H1 (cell line): ENCODE measurements around the gene CCDC88C. TPM values are rescaled to one million over a fixed set of nuclear protein-coding genes. Genes with fewer than 3 reads are reported as not detected.

Source experiments
- CTCF ChIA-PET: fragments of 300-600 bp; sonication (Branson Sonifier 250); formaldehyde crosslinking; loops from one replicate; lab custom pipeline; 2021; ENCODE audit not compliant: partially characterized antibody; lab: Charles Lee
- POLR2A ChIA-PET: fragments of 300-600 bp; sonication (Branson Sonifier 250); formaldehyde crosslinking; loops from one replicate; lab custom pipeline; 2021; ENCODE audit warnings: inconsistent platforms; ENCODE audit not compliant: partially characterized antibody; lab: Charles Lee
- DNase-seq, 2 experiments: peaks; one replicate each; pipeline versions ENCODE4 v3.0.0 to v3.0.0-alpha.2; 2010 to 2022; ENCODE audit warnings: low spot score in 2 of 2, low read depth in 1 of 2, mixed read lengths in 1 of 2
- FAIRE-seq: peaks from 2 replicates; lab custom pipeline; 2011; peaks lifted over from hg19 to GRCh38; lab: Jason Lieb, UNC
- H2AFZ ChIP-seq: 2 replicates; pipeline ENCODE4 v1.8.1; 2012; ENCODE audit warnings: low read length, inconsistent platforms
- H2AK5ac ChIP-seq: 2 replicates; pipeline ENCODE4 v1.6.1; 2013; ENCODE audit warnings: low read depth, low read length
- H2BK120ac ChIP-seq: replicated peaks from 2 replicates; pipeline ENCODE3; 2013; ENCODE audit warnings: low read depth, low read length, inconsistent platforms
- H2BK12ac ChIP-seq: 2 replicates; pipeline ENCODE4 v1.6.1; 2013; ENCODE audit warnings: low read depth, low read length
- H2BK15ac ChIP-seq: 2 replicates; pipeline ENCODE4 v1.6.1; 2013; ENCODE audit warnings: low read length
- H2BK20ac ChIP-seq: 2 replicates; pipeline ENCODE4 v1.6.1; 2013; ENCODE audit warnings: low read length
- H2BK5ac ChIP-seq: 2 replicates; pipeline ENCODE4 v1.6.1; 2013; ENCODE audit warnings: low read depth, low read length
- H3K14ac ChIP-seq: 2 replicates; pipeline ENCODE4 v1.6.1; 2013; ENCODE audit warnings: inconsistent platforms; ENCODE audit not compliant: insufficient read length
- H3K18ac ChIP-seq: 2 replicates; pipeline ENCODE4 v1.6.1; 2013; ENCODE audit warnings: low read length; ENCODE audit errors: extremely low read depth
- H3K23ac ChIP-seq: 2 replicates; pipeline ENCODE4 v1.6.1; 2013; ENCODE audit warnings: inconsistent platforms; ENCODE audit not compliant: insufficient read length
- H3K23me2 ChIP-seq: 2 replicates; pipeline ENCODE4 v1.6.1; 2013; ENCODE audit warnings: low read depth, low read length
- H3K27ac ChIP-seq: 2 replicates; pipeline ENCODE4 v1.6.1; 2011; ENCODE audit warnings: low read depth, low read length, inconsistent platforms
- H3K27me3 ChIP-seq, 4 experiments: replicated peaks in 1 of 4; 1 replicate in 1 of 4; 2 replicates in 3 of 4; pipeline versions ENCODE4 v1.6.1 to v1.8.1; 2011 to 2013; ENCODE audit warnings: low read length in 3 of 4, mild to moderate bottlenecking in 3 of 4, inconsistent platforms in 2 of 4, mixed read lengths in 2 of 4, moderate library complexity in 1 of 4; ENCODE audit not compliant: control insufficient read depth in 3 of 4, insufficient read depth in 3 of 4; ENCODE audit errors: extremely low read depth in 1 of 4
- H3K36me3 ChIP-seq, 4 experiments: 2 replicates each; pipeline versions ENCODE4 v1.6.1 to v1.8.1; 2011 to 2013; ENCODE audit warnings: mild to moderate bottlenecking in 4 of 4, low read length in 3 of 4, moderate library complexity in 2 of 4, control low read depth in 1 of 4, inconsistent platforms in 1 of 4; ENCODE audit not compliant: insufficient read depth in 4 of 4, control insufficient read depth in 2 of 4
- H3K4ac ChIP-seq: replicated peaks from 2 replicates; pipeline ENCODE3; 2013; ENCODE audit warnings: low read length, low read depth, mixed read lengths, inconsistent platforms; ENCODE audit not compliant: insufficient read length
- H3K4me1 ChIP-seq, 4 experiments: replicated peaks in 1 of 4; 1 replicate in 1 of 4; 2 replicates in 3 of 4; pipeline versions ENCODE4 v1.6.1 to v1.8.1; 2011 to 2013; ENCODE audit warnings: low read length in 3 of 4, inconsistent platforms in 2 of 4, mixed read lengths in 1 of 4; ENCODE audit not compliant: insufficient read depth in 4 of 4, control insufficient read depth in 3 of 4
- H3K4me2 ChIP-seq, 2 experiments: 2 replicates each; pipeline versions ENCODE4 v1.6.1 to v1.8.1; 2011 to 2013; ENCODE audit warnings: low read depth in 2 of 2, low read length in 2 of 2, control low read depth in 1 of 2, inconsistent platforms in 1 of 2, mild to moderate bottlenecking in 1 of 2; ENCODE audit not compliant: insufficient read depth in 1 of 2
- H3K4me3 ChIP-seq, 4 experiments: fragments of 200-600, 300-600 bp in 1 of 4; sonication (generic), shearing (Covaris generic), sonication (Bioruptor Twin) in 1 of 4; 2 replicates each; pipeline versions ENCODE4 v1.5.1 to v1.8.1; 2011 to 2016; ENCODE audit warnings: low read length in 4 of 4, low read depth in 3 of 4, control low read depth in 2 of 4, inconsistent platforms in 2 of 4, mild to moderate bottlenecking in 2 of 4, mixed read lengths in 1 of 4, moderate library complexity in 1 of 4; ENCODE audit not compliant: insufficient read depth in 2 of 4; ENCODE audit errors: extremely low read depth in 1 of 4
- H3K56ac ChIP-seq: replicated peaks from 2 replicates; pipeline ENCODE3; 2013; ENCODE audit warnings: low read depth, mild to moderate bottlenecking, mixed read lengths, low read length, inconsistent platforms; ENCODE audit not compliant: insufficient read length
- H3K79me1 ChIP-seq: 2 replicates; pipeline ENCODE4 v1.6.1; 2013; ENCODE audit warnings: low read depth, low read length, control low read depth
- H3K79me2 ChIP-seq, 2 experiments: 2 replicates each; pipeline versions ENCODE4 v1.6.1 to v1.8.1; 2012 to 2013; ENCODE audit warnings: low read length in 2 of 2, mild to moderate bottlenecking in 2 of 2, inconsistent platforms in 1 of 2; ENCODE audit not compliant: insufficient read depth in 2 of 2, control insufficient read depth in 1 of 2
- H3K9ac ChIP-seq, 4 experiments: replicated peaks in 1 of 4; 1 replicate in 1 of 4; 2 replicates in 3 of 4; pipeline versions ENCODE4 v1.6.1 to v1.8.1; 2011 to 2013; ENCODE audit warnings: low read depth in 3 of 4, low read length in 3 of 4, control low read depth in 2 of 4, mild to moderate bottlenecking in 2 of 4, moderate library complexity in 2 of 4, inconsistent platforms in 1 of 4; ENCODE audit errors: extremely low read depth in 1 of 4
- H3K9me3 ChIP-seq, 2 experiments: 2 replicates each; pipeline versions ENCODE4 v1.6.1 to v1.8.1; 2012 to 2013; ENCODE audit warnings: mild to moderate bottlenecking in 2 of 2, moderate library complexity in 2 of 2, control low read depth in 1 of 2, inconsistent platforms in 1 of 2, low read depth in 1 of 2, low read length in 1 of 2, mixed read lengths in 1 of 2; ENCODE audit not compliant: insufficient read depth in 2 of 2
- H4K20me1 ChIP-seq, 2 experiments: replicated peaks in 1 of 2; 2 replicates each; pipeline versions ENCODE3 to v1.8.1; 2011 to 2013; ENCODE audit warnings: inconsistent platforms in 2 of 2, low read length in 2 of 2, mild to moderate bottlenecking in 1 of 2; ENCODE audit not compliant: insufficient read depth in 2 of 2, control insufficient read depth in 1 of 2
- H4K5ac ChIP-seq: 2 replicates; pipeline ENCODE4 v1.6.1; 2013; ENCODE audit warnings: low read length, low read depth, mixed read lengths, inconsistent platforms; ENCODE audit not compliant: insufficient read length
- H4K8ac ChIP-seq: 2 replicates; pipeline ENCODE4 v1.8.0; 2013; ENCODE audit warnings: mild to moderate bottlenecking, moderate library complexity, low read length, inconsistent platforms; ENCODE audit not compliant: insufficient read depth; ENCODE audit errors: extremely low read depth
- H4K91ac ChIP-seq: replicated peaks from 2 replicates; pipeline ENCODE3; 2013; ENCODE audit warnings: low read length, mixed read lengths, inconsistent platforms; ENCODE audit not compliant: insufficient read length
- BRCA1 ChIP-seq: IDR thresholded peaks from 2 replicates; pipeline ENCODE4 v1.6.1; 2012; ENCODE audit warnings: low read depth, low read length, improper control_type of control experiment
- CHD2 ChIP-seq: IDR thresholded peaks from 2 replicates; pipeline ENCODE4 v1.6.1; 2012; ENCODE audit warnings: low read length, improper control_type of control experiment
- CREB1 ChIP-seq: IDR thresholded peaks from 2 replicates; pipeline ENCODE4 v1.6.1; 2012; ENCODE audit warnings: inconsistent platforms
- EGR1 ChIP-seq: IDR thresholded peaks from 2 replicates; pipeline ENCODE4 v1.6.1; 2011; ENCODE audit warnings: low read depth, low read length, borderline replicate concordance
- EZH2 ChIP-seq: fragments of 200-600 bp; sonication (generic); IDR thresholded peaks from 2 replicates; pipeline ENCODE4 v1.7.1; 2012; ENCODE audit warnings: low read depth, mild to moderate bottlenecking, moderate library complexity, low read length, inconsistent platforms; ENCODE audit not compliant: severe bottlenecking
- FOSL1 ChIP-seq: IDR thresholded peaks from 2 replicates; pipeline ENCODE4 v1.6.1; 2011; ENCODE audit warnings: mild to moderate bottlenecking, low read depth, low read length, moderate library complexity; ENCODE audit not compliant: insufficient read depth
- GABPA ChIP-seq: IDR thresholded peaks from 2 replicates; pipeline ENCODE4 v1.6.1; 2011; ENCODE audit warnings: mild to moderate bottlenecking, low read length, moderate library complexity, borderline replicate concordance; ENCODE audit not compliant: insufficient read depth
- HDAC6 ChIP-seq: IDR thresholded peaks from one replicate; pipeline ENCODE4 v1.7.1; 2012; ENCODE audit warnings: low read depth, mild to moderate bottlenecking, inconsistent platforms, low read length, moderate library complexity
- KDM4A ChIP-seq: IDR thresholded peaks from one replicate; pipeline ENCODE4 v1.7.1; 2012; ENCODE audit warnings: low read depth, mild to moderate bottlenecking, moderate library complexity, low read length, inconsistent platforms; ENCODE audit not compliant: severe bottlenecking
- KDM5A ChIP-seq: fragments of 200-600 bp; IDR thresholded peaks from 2 replicates; pipeline ENCODE4 v1.7.1; 2012; ENCODE audit warnings: mild to moderate bottlenecking, low read length, inconsistent platforms, mixed read lengths
- POLR2A ChIP-seq, 2 experiments: IDR thresholded peaks; 1 replicate in 1 of 2; 2 replicates in 1 of 2; pipeline ENCODE4 v1.6.1; 2011; ENCODE audit warnings: low read depth in 2 of 2, low read length in 2 of 2, mild to moderate bottlenecking in 2 of 2; ENCODE audit errors: control extremely low read depth in 1 of 2
- POLR2AphosphoS5 ChIP-seq: IDR thresholded peaks from 2 replicates; pipeline ENCODE4 v1.6.1; 2011; ENCODE audit warnings: low read depth, low read length
- RBBP5 ChIP-seq: IDR thresholded peaks from 2 replicates; pipeline ENCODE4 v1.7.1; 2012; ENCODE audit warnings: low read depth, mild to moderate bottlenecking, inconsistent platforms, low read length, moderate library complexity, borderline replicate concordance
- SUZ12 ChIP-seq: fragments of 200-600 bp; sonication (generic); IDR thresholded peaks from 2 replicates; pipeline ENCODE4 v1.6.1; 2012; ENCODE audit warnings: mild to moderate bottlenecking, inconsistent platforms, low read length, moderate library complexity, mixed read lengths
- TCF12 ChIP-seq: IDR thresholded peaks from 2 replicates; pipeline ENCODE4 v1.6.1; 2011; ENCODE audit warnings: low read depth, mild to moderate bottlenecking, low read length
- YY1 ChIP-seq: IDR thresholded peaks from 2 replicates; pipeline ENCODE4 v1.6.1; 2011; ENCODE audit warnings: low read depth, mild to moderate bottlenecking, low read length
- WGBS, 2 experiments: shearing (Covaris generic) in 1 of 2; methylation state at CpG; one replicate each; pipeline versions ENCODE4 v1.1.6 to v1.1.7; 2013 to 2015; ENCODE audit warnings: low lambda C conversion rate in 2 of 2, mixed read lengths in 2 of 2, inconsistent platforms in 1 of 2, low coverage in 1 of 2, missing lambda C conversion rate in 1 of 2; ENCODE audit not compliant: insufficient replicate concordance in 2 of 2, insufficient coverage in 1 of 2, insufficient read length in 1 of 2; ENCODE audit errors: extremely low coverage in 1 of 2, missing lambda C conversion rate in 1 of 2; 5-methylcytosine and 5-hydroxymethylcytosine counted together
- polyA plus RNA-seq, 7 experiments: library from polyadenylated mRNA; depleted of rRNA in 3 of 7; stranded (reverse) in 5 of 7; unstranded in 2 of 7; fragments of >200 nt in 5 of 7; fragments of 200-250 nt in 2 of 7; gene quantifications; 1 replicate in 5 of 7; 2 replicates in 1 of 7; 4 replicates in 1 of 7; pipeline versions ENCODE4 v1.2.1 to v1.2.3, GENCODE V29; 2011 to 2013; ENCODE audit warnings: missing spikeins in 2 of 7, mixed read lengths in 2 of 7
- total RNA-seq: library from RNA; stranded (reverse); fragmentation: NEBNext Ultra II Directional; extraction: Animal tissue kit (Norgen Biotek cat#: 25700); gene quantifications from 2 replicates; pipeline ENCODE4 v1.2.1, GENCODE V29; 2021

The CCDC88C gene
- total and polyA plus RNA-seq, 2 of the 8 experiments (the other 6 are each of a cell fraction or from before 2014, with no cell fraction given), result 10.3 to 57.7 TPM

- no peak overlapping the region for H2AFZ ChIP-seq
- H3K23ac ChIP-seq, result no peak overlapping the region
- H3K18ac ChIP-seq, result no peak overlapping the region
- H2AK5ac ChIP-seq, result no peak overlapping the region
- no peak overlapping the region for H2BK120ac ChIP-seq
- H4K5ac ChIP-seq, result no peak overlapping the region
- no peaks in the 10 kb centered on the region for H3K36me3 ChIP-seq
- no peak overlapping the region for H2BK20ac ChIP-seq
- no peak for DNase-seq
- H3K14ac ChIP-seq, result no peak overlapping the region
- H3K79me2 ChIP-seq, result no peaks in the 10 kb centered on the region
- no peak overlapping the region for H2BK15ac ChIP-seq
- no peaks in the 10 kb centered on the region for H3K79me1 ChIP-seq
- no peak for FAIRE-seq
- H3K23me2 ChIP-seq, result peaks cover 2% of the 10 kb centered on the region; the same call in 1 of the 2 replicates
- no peak overlapping the region for H3K4me3 ChIP-seq
- 85% methylated on average over 6 of the region's 6 CpGs; no CpG with 5 or more reads in 1 of the 2 experiments for WGBS, 2 experiments
- ChIA-PET POLR2A (interaction anchor here (0.9 to 2.4 kb wide), 2 partner anchors 9 to 14 kb away, joined by 4 to 14 read pairs; no protein-coding TSS in a partner anchor), CTCF (interaction anchor here (1.0 to 4.5 kb wide), 6 partner anchors 10 to 340 kb away, joined by 3 to 16 read pairs (median 6); no protein-coding TSS in a partner anchor)
- no peak overlapping the region for H2BK12ac ChIP-seq
- H3K9me3 ChIP-seq, result no peaks in the 10 kb centered on the region
- H2BK5ac ChIP-seq, result no peak overlapping the region
- no peak overlapping the region for H4K91ac ChIP-seq
- H4K8ac ChIP-seq, result no peak overlapping the region
- no peak overlapping the region for H3K56ac ChIP-seq
- H3K27me3 ChIP-seq, result peaks cover 0 to 2% (median 0%) of the 10 kb centered on the region in 4 experiments; a peak in 1 of 7 replicates
- no peaks in the 10 kb centered on the region; a peak in 3 of 7 replicates for H3K4me1 ChIP-seq
- H3K4ac ChIP-seq, result no peak overlapping the region
- H3K4me2 ChIP-seq, result no peak overlapping the region
- no peak overlapping the region for H3K27ac ChIP-seq
- H4K20me1 ChIP-seq, result no peaks in the 10 kb centered on the region
- H3K9ac ChIP-seq, result no peak overlapping the region
- TF ChIP-seq EGR1 (no peak), POLR2A (IDR thresholded peaks at IDR 0.05; ENCODE audit: control extremely low read depth in 1 of 2, low read depth in 2 of 2, low read length in 2 of 2) (no peak), SUZ12 (no peak), POLR2AphosphoS5 (no peak), YY1 (no peak), KDM4A (no peak), RBBP5 (no peak), GABPA (no peak), CREB1 (no peak), FOSL1 (no peak), HDAC6 (no peak), EZH2 (no peak), CHD2 (no peak), KDM5A (no peak), TCF12 (no peak), BRCA1 (no peak)
Measured at GRCh38 chr14:91243074-91243471, 174.5 kb downstream of the CCDC88C start.
